ENCODE measurements around the gene TAF4B.

The TAF4B gene

DNA sequence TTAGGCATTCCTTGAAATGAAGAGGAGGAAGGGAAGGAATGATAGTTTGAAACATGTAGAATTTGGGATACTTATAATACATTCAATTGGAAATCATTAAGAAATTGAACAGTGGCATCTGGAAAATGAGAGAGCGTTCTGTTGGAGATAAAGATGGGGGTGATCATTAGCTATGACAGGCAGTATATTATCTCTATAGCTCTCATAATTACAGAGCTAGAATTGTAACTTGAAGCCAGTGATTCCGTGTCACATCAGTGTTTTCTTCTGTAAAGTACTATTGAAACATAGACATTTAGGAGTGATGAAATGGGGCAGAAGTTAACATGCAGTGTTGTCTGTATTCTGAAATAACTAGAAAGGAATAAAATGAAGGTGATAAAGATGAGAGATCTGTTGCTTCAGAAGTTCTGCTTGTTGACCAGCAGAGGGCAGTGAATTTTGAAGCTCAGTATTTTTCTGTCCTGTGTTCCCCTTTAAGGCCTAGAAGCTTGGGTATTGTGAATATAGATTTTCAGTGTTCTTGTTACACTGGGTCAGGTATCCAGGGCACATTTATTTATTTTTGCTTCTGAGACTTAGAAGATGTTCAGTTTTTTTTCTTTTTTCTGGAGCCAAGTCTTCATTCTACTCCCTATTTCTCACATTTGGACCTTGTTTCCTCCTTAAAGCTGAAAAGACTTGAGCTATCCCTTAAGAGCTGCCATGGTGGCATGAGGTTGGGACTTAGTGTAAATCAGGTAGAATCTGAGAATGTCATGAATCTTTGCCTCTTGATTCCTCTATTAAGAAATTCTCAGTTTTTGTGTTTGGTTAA lies 157.4 kb downstream of the TAF4B start:
- no peak for DNase-seq

- no peak for DNase-seq
Observed at GRCh38 chr18:26386002-26386401, 159.8 kb downstream of the TAF4B start.

DNA sequence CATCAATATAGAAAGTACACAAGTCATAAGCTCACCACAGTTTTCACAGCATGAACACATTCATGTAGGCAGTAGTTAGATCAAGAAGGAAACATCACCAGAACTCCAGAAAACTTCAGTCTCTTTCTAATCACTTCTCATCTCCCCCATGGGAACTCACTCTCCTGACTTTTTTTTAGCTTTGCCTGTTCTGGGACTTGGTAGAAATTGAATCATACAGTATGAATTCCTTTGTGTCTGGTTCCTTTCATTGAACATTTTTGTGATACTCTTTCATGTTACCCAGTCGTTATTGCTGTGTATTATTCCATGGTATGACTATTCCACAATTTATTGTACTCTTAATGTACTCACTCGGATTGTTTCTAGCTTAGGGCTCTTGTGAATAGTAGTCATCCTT lies 160.2 kb downstream of the TAF4B start:
- no peak for DNase-seq

DNA sequence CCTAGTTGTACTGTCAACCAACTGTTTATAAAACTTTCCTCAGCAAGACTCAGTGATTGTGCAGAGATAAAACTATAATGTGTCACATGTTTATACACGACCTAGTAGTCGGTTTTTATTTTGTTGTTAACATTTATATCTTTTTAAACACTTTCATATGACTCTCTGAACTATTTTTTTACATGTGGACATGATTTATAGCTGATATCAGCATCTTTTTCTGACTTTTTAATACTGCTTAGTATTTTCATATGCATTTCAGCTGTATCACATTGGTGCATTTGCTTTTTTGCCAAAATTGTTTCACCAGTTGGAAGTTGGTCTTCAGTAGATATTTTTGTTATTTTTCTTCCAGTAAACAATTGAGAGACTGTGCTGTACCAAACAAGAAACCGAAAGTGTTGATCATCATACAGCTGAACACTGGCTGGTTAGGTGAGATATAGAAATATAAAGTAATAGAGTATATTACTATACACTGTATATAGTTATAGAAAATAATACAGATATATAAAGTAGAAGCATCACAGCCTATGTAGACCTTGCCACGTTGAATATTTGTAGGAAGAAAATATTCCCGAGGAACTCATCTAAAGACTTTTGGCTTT lies 167.9 kb downstream of the TAF4B start:
- no peak for DNase-seq

GRCh38 chr18:26397019-26397418 lies 170.8 kb downstream of the TAF4B start:
- no peak for DNase-seq

GRCh38 chr18:26403491-26403890 lies 177.2 kb downstream of the TAF4B start:
- DNase-seq = no peak

DNA sequence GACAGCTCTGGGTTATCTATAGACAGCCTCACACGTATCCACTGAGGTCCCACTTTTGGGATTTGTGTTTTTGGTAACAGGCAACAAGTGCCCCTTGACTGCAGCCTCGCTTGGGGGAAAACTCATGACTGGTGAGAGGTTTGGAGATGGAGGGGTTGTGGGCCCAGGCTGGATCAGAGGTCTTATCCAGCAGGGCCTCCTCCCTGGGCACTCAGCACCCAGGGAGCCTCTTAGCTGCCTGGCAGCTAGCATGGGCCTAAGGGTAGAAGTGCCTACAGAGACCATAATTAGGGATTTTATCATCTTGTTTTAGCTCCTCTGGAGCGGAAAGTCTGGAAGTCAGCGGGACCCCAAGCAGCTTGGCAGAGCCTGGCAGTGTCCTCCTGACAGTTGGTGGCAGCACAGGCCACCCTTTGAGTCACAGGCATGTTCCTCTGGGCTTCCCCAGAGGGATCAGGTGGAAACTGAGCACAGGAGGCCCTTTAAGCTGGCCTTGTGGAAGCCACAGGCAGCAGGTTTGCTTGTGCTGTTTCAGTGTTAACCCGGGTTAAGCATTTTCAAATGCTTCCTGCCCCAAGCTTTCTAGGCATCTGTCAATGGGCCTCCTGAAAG lies 179.1 kb downstream of the TAF4B start:
- no peak for DNase-seq

DNA sequence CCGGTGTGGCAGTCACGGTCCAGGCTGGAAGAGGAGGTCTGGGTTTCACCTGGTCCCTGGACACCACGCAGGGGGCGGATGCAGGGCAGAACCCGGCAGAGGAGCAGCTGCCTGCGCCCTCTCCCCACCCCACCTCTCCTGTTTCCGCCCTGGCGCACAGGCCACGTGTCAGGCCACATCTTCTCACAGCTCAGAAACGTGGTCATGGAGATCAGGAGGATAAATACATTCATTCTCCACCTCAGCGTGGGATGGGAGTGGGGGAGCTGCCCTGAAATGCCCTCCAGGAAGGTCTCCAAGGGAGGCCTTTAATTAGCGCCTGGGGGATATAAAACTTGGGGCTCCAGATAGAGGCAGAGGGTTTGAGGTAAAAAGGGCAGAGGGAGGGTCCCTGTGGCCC lies 180.1 kb downstream of the TAF4B start:
- no peak for DNase-seq

DNA sequence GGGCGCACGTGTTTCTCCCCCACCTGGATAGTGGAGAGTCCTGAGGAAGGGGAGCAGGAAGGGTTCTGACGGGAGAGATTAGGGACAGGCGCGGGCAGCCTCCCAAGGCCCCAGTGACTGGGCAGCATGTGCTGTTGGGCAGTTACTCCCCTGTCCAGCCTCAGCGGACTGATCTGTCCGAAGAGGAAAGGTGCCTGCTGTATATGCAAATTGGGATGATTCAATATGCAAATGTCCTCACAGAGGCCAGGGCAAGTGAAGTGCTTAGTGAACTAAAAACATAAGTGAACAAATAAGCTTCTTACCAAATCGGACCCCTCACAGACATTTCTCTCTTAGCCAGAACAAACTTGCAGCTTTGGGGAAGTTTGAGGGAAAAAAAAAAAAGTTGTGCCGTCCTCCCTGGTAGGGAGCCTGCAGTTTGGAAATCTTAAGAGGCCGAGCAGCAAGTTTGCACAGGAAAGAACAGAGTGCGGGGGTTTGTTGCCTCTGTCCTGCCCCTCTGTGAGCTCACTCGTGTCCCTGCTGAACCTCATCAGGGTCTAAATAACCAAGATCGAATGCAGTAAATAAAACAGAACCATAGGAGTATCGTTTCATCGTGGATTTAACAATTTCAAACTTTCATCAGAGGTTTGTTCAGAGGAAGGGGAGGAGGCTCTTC lies 180.7 kb downstream of the TAF4B start:
- DNase-seq = no peak

- DNase-seq = no peak
Observed at GRCh38 chr18:26407736-26408601, 181.7 kb downstream of the TAF4B start.

DNA sequence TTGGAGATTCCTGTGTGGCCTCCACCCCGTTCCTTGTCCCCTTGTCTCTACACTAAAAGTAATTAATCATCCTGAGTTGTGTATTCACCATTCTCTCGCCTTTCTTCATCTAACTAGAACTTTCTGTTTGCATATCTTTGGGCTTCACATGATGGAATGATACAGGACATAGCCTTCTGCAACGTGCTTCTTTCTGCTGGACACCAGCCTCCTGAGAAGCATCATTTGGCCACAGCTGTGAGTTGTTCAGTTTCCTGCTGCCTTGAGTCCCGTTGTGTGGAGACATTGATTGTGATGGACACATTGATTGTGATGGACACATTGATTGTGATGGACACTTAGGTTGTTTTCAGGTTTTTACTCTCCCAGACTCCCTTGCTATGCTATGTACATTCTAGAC lies 182.8 kb downstream of the TAF4B start:
- no peak for DNase-seq

GRCh38 chr18:26414901-26415440 lies 188.7 kb downstream of the TAF4B start:
- no peak for DNase-seq

- no peak for DNase-seq
Observed at GRCh38 chr18:26415631-26416030, 189.4 kb downstream of the TAF4B start.

DNA sequence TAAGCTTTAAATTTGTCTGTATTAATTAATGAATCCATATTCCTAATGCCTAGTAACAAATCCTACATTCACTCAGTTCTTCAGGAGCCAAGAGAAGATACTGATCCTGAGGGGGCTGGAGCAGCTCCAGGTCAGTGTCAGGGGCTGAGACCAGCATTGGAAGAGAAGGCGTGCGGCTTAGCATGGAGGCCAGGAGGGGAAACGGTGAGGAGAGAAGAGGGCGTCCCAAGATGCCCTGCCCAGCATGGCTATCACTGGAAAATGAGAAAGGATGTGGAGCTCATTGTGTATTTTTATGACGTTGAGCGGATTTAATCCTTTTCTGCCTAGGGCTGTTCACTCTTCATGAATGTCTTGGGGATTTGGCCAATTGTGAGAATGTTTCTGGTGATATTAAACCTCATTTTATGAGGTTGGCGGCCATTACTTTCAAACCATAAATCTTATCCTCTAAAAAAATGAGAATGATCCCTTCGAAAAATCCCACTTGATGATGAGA lies 190.5 kb downstream of the TAF4B start:
- no peak for DNase-seq

- DNase-seq = no peak
Observed at GRCh38 chr18:26417190-26417589, 190.9 kb downstream of the TAF4B start.

GRCh38 chr18:26418225-26418624 lies 192.0 kb downstream of the TAF4B start:
- DNase-seq = no peak

GRCh38 chr18:26419746-26420145 lies 193.5 kb downstream of the TAF4B start:
- no peak for DNase-seq

DNA sequence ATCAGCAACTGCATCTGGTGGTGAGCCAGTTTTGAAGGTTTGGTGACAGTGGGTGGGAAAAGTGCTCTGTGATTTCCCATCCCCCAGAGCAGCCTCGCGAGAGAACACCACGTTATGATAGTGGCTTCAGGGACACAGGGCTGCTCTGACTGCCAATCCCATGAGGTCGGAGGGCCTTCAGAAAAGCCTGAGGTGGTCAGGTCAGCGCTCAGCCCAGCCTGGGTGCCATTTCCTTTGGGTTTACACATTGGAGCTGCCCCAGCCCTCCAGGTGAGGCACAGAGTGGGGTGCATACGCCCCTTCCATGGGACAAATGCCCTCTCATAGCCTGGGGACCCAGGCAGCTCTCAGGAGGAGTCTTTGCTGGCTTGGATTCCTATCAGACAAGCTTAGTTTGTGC lies 195.3 kb downstream of the TAF4B start:
- no peak for DNase-seq

DNA sequence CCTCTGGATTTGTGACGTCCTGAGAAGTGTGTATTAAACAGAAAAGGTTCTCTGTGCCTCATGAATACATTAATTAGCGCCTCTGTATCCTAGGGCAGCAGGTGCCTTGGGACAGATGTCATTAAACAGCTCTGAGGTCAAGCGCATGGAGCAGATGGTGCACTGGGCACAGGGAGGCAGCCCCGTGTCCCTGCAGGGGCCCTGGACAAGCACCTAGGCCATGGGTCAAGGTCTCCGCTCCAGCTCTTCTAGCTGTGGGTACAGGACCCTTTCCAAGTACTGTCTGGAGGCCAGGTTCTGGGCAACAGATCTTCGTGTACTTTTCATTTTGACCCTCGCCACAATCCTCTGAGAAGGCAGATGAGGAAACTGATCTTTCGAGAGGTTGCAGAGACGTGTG lies 195.7 kb downstream of the TAF4B start:
- DNase-seq = no peak

GRCh38 chr18:26422472-26423162 lies 196.4 kb downstream of the TAF4B start:
- no peak for DNase-seq

- no peak for DNase-seq
Observed at GRCh38 chr18:26424428-26425147, 198.3 kb downstream of the TAF4B start.
